ENCODE data around the gene PLCD1.

PLCD1 gene

GRCh38 chr3:37996785-37997301 lies 32.6 kb downstream of the PLCD1 start:
- Histone ChIP-seq H3K36me3 (replicated peaks; ENCODE audit: insufficient read depth, low read length) (no peaks in the 10 kb centered on the region), H3K4me3 (ENCODE audit: low read length) (no peak overlapping the region), H3K79me2 (ENCODE audit: low read length) (no peaks in the 10 kb centered on the region), H2AFZ (ENCODE audit: low read length) (no peak overlapping the region), H3K4me2 (ENCODE audit: low read depth, low read length) (no peak overlapping the region), H3K27ac (ENCODE audit: low read length) (no peak overlapping the region), H4K20me1 (ENCODE audit: insufficient read depth, low read length) (no peaks in the 10 kb centered on the region), H3K9me3 (replicated peaks; ENCODE audit: insufficient read depth, low read length) (no peaks in the 10 kb centered on the region), H3K9ac (ENCODE audit: low read length) (no peak overlapping the region), H3K27me3 (replicated peaks; ENCODE audit: insufficient read depth, low read length) (no peaks in the 10 kb centered on the region; the same call in 1 of the 2 replicates), H3K9me2 (replicated peaks; ENCODE audit: insufficient read depth, low read length) (no peaks in the 10 kb centered on the region), H3F3A (ENCODE audit: insufficient read depth, low read length) (0 out of 2 replicates have a peak, but pooled peaks cover 5% of the 10 kb centered on the region), H3K4me1 (ENCODE audit: low read length) (peaks cover 29% of the 10 kb centered on the region)
- DNase-seq, result peak; percentile 84
- TF ChIP-seq EZH2 (optimal IDR thresholded peaks at IDR 0.05; ENCODE audit: low read depth, low read length) (no peak), EZH2phosphoT487 (IDR thresholded peaks at IDR 0.05; ENCODE audit: low read length) (no peak), CTCF (IDR thresholded peaks at IDR 0.05; ENCODE audit: low read length) (peak; percentile 94)

- Histone ChIP-seq H3K4me1 (ENCODE audit: low read length) (peaks cover 29% of the 10 kb centered on the region), H3K27me3 (replicated peaks; ENCODE audit: insufficient read depth, low read length) (no peaks in the 10 kb centered on the region; the same call in 1 of the 2 replicates), H3K4me2 (ENCODE audit: low read depth, low read length) (no peak overlapping the region), H3K36me3 (replicated peaks; ENCODE audit: insufficient read depth, low read length) (no peaks in the 10 kb centered on the region), H3K9me3 (replicated peaks; ENCODE audit: insufficient read depth, low read length) (no peaks in the 10 kb centered on the region), H2AFZ (ENCODE audit: low read length) (no peak overlapping the region), H3K27ac (ENCODE audit: low read length) (no peak overlapping the region), H4K20me1 (ENCODE audit: insufficient read depth, low read length) (no peaks in the 10 kb centered on the region), H3K4me3 (ENCODE audit: low read length) (no peak overlapping the region), H3F3A (ENCODE audit: insufficient read depth, low read length) (0 out of 2 replicates have a peak, but pooled peaks cover 5% of the 10 kb centered on the region), H3K79me2 (ENCODE audit: low read length) (no peaks in the 10 kb centered on the region), H3K9me2 (replicated peaks; ENCODE audit: insufficient read depth, low read length) (no peaks in the 10 kb centered on the region), H3K9ac (ENCODE audit: low read length) (no peak overlapping the region)
- TF ChIP-seq CTCF (IDR thresholded peaks at IDR 0.05; ENCODE audit: low read length) (no peak), EZH2 (optimal IDR thresholded peaks at IDR 0.05; ENCODE audit: low read depth, low read length) (no peak), EZH2phosphoT487 (IDR thresholded peaks at IDR 0.05; ENCODE audit: low read length) (no peak)
- no peak for DNase-seq
These were observed 33.5 kb downstream of the PLCD1 start for GRCh38 chr3:37995652-37996641.

GRCh38 chr3:37994639-37994972 lies 34.8 kb downstream of the PLCD1 start:
- Histone ChIP-seq H3K27ac (ENCODE audit: low read length) (no peak overlapping the region), H4K20me1 (ENCODE audit: insufficient read depth, low read length) (no peaks in the 10 kb centered on the region), H3K9ac (ENCODE audit: low read length) (peak overlapping the region; percentile 75; the same call in 1 of the 2 replicates), H3K4me2 (ENCODE audit: low read depth, low read length) (peak overlapping the region; percentile 67), H3K36me3 (replicated peaks; ENCODE audit: insufficient read depth, low read length) (no peaks in the 10 kb centered on the region), H3F3A (ENCODE audit: insufficient read depth, low read length) (0 out of 2 replicates have a peak, but pooled peaks cover 5% of the 10 kb centered on the region), H3K79me2 (ENCODE audit: low read length) (no peaks in the 10 kb centered on the region), H3K27me3 (replicated peaks; ENCODE audit: insufficient read depth, low read length) (no peaks in the 10 kb centered on the region; the same call in 1 of the 2 replicates), H2AFZ (ENCODE audit: low read length) (peak overlapping the region; percentile 96), H3K9me3 (replicated peaks; ENCODE audit: insufficient read depth, low read length) (no peaks in the 10 kb centered on the region), H3K4me3 (ENCODE audit: low read length) (peak overlapping the region; percentile 86), H3K4me1 (ENCODE audit: low read length) (peaks cover 29% of the 10 kb centered on the region), H3K9me2 (replicated peaks; ENCODE audit: insufficient read depth, low read length) (no peaks in the 10 kb centered on the region)
- DNase-seq, result peak; percentile 25
- TF ChIP-seq EZH2 (optimal IDR thresholded peaks at IDR 0.05; ENCODE audit: low read depth, low read length) (no peak), CTCF (IDR thresholded peaks at IDR 0.05; ENCODE audit: low read length) (no peak), EZH2phosphoT487 (IDR thresholded peaks at IDR 0.05; ENCODE audit: low read length) (no peak)

Data from MM.1S (cell line).